CD1c-positive myeloid dendritic cell (primary cell): Measurements from ENCODE around the gene GRPEL1.

Experiments used
- DNase-seq: peaks from one replicate; pipeline ENCODE4 v3.0.0-alpha.2; 2016; ENCODE audit errors: extremely low spot score

GRPEL1 gene

DNA sequence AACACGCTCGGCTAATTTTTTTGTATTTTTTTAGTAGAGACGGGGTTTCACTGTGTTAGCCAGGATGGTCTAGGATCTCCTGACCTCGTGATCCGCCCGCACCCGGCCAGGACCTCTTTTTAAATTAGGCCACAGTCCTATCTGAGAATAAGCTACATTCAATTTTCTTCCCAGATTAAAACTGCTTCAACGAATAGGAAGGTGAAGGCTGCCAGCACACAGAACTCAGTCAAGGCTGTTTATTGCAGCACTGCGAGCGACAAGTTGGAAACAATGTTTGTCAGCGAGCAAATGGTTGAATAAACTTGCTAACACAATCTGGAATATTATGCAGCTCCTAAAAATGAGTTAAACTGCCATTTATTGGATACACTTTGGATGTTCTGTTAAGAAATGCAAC, 1.9 kb downstream of the GRPEL1 start:
- no peak for DNase-seq

DNA sequence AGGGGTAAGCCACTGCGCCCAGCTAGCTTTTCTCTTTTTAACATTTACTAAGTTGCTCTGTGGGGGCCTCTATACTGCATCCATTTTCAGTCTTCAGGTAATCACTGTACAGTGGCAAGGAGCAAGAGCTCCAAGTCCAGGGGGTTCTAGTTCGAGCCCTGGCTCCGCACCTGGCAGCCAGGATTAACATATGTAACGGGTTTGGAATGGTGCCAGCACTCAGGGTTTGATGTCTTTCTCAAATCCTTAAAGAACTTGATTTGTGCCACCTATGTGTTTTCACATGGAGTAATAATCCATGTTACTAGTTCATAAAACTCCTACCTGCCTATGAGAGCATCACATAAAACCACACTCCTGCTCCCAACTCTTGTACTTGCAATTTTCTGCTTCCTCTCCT, 4.5 kb downstream of the GRPEL1 start:
- DNase-seq = no peak

GRCh38 chr4:7062816-7063215, 5.0 kb downstream of the GRPEL1 start:
- no peak for DNase-seq

DNA sequence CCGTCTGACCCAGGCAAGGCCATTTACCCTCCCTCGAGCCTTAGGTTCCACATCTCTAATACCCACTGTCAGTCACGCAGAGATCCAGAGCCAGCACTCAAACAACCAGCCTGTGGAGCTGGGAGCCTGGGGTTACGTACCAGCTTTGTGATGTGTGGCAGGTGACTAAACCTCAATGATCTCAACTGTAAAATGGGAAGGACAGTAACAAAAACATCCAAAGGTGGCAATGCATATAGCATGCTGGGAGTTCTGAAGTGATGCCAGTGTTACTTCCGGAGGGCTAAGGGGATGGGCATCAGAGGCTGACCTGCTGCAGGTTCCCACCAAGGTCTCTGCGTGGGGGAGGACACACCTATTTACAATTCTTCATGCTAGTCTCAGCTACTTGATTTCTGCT, 6.0 kb downstream of the GRPEL1 start:
- DNase-seq = no peak

DNA sequence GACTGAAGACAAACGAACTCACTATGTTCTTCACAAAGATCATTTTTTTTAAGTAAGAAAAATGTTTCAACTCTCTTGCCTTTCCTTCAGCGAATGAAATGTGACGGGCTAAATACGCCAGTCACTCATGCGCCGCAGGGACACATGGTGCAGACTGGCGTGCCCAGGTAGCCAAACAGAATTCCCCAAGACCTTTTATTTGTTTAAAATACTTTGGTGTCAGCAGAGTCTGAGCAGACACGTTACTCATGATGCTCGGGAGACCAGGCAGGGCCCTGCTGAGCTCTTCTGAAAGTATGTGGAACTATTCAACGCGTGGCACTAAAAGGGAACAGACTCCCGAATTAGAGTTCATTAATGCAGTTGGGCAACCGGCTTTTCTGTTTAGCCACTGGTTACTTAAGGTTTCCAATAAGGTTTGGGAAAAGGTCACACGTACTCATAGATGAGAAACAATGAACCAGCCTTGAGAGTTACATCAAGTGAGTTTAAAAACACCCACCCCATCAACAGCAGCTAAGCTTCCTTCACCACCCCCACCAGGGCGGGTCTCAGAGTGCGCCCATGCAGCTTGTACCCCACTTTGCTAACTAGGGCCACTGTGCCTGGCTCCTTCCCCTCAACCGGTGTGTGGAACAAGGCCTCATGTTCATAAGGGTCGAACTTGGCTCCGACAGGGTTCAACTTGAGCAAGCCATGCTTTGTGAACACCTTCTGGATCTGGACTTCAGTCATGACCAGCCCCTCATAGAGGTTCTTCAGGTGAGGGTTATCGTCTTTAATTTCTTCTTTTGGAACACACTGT, 7.3 kb downstream of the GRPEL1 start:
- DNase-seq = peak; percentile 54

GRCh38 chr4:7059662-7060061, 8.2 kb downstream of the GRPEL1 start:
- DNase-seq = peak; percentile 54

GRCh38 chr4:7058792-7059191, 9.1 kb downstream of the GRPEL1 start:
- no peak for DNase-seq

GRCh38 chr4:7055990-7056325, 11.9 kb downstream of the GRPEL1 start:
- DNase-seq = no peak

- DNase-seq = no peak
These were observed 12.5 kb downstream of the GRPEL1 start for GRCh38 chr4:7055111-7055989.

- DNase-seq = no peak
These were observed 13.6 kb downstream of the GRPEL1 start for GRCh38 chr4:7054106-7054880.

- DNase-seq = peak; percentile 41
These were observed 14.7 kb downstream of the GRPEL1 start for GRCh38 chr4:7052923-7053715.

- no peak for DNase-seq
These were observed 15.6 kb downstream of the GRPEL1 start for GRCh38 chr4:7052313-7052712.

- no peak for DNase-seq
These were observed 16.0 kb downstream of the GRPEL1 start for GRCh38 chr4:7051905-7052304.

- no peak for DNase-seq
These were observed 16.7 kb downstream of the GRPEL1 start for GRCh38 chr4:7051144-7051495.

GRCh38 chr4:7050481-7051143, 17.3 kb downstream of the GRPEL1 start:
- DNase-seq = no peak

DNA sequence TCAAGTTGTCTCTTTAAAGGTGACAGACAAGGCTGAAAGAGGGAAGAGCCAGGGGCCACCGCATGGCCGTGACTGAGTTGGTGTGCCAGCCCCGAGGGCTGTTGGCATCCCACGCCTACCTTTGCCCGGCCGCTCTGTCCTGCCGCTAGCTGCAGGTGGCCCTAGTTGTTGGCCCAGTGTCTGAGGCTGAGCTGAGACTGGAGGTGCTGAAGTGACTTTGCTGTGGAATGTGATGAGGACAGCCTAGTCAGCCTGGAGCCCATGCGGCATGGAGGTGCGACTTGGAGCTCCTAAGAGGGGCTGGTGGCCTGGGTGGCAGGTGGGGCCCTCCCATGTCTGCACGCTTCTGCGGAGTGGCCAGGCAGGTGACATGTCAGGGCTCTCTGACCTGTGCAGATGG, 18.1 kb downstream of the GRPEL1 start:
- DNase-seq = no peak

DNA sequence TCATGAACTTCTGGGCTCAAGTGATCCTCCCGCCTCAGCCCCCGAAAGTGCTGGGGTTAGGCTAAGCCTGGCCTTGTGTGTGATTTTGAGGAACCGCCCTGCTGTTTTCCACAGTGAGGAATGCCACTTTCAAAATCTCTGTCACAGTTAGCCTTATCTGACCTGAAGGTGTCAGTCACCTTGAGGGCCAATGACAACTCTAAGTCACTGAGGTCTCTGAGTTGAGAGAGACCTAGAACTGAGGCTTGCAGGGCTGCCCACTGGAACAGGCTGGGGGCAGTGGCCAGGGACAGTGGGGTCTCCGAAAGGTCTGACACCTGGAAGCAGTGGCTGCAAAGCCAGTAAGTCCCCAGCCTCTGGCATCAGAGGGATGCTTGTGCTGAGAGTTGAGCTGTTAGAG, 18.6 kb downstream of the GRPEL1 start:
- no peak for DNase-seq

DNA sequence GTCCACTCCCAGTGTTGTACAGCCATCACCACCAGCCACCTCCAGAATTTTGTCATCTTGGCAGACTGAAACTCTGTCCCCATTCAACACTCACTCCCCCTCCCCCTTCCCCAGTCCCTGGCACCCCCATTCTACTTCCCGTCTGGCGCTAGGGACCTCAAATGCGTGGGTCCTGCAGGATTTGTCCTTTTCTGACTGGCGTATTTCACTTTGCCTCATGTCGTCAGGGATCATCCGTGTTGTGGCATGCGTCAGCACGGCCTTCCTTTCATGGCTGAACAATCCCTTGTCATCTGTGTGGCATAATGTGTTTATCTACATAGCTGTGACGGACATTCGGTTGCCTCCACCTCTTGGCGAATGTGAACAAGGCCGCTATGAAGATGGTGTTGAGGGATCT, 19.2 kb downstream of the GRPEL1 start:
- no peak for DNase-seq

DNA sequence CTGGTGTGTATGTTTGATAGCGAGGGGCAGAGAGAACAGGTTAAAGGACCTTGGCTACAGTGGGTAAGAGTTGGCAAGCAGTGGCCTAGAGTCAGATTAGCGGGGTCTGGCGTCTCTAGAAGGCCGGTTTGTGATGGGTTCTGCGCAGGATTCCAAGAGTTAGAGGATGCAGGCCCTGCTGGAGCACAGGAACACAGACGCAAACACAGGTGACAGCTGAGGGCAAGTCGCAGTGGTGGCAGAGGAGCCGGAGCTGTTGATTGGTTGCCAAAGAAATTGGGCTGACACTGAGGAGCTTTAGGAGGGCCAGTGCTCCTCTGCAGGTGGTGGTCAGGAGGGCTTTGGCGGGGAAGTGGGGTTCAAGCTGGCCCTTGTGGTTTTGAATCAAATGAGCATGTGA, 20.9 kb downstream of the GRPEL1 start:
- DNase-seq = no peak

- DNase-seq = no peak
These were observed 21.6 kb downstream of the GRPEL1 start for GRCh38 chr4:7045961-7046921.
